Subcutaneous adipose tissue (tissue), 4 donors: ENCODE data around the gene STK39. TPM values are rescaled to one million over a fixed set of nuclear protein-coding genes. Genes with fewer than 3 reads are reported as not detected.

Experiments used
- CTCF ChIP-seq: fragments of 450-650 bp; IDR thresholded peaks from one replicate; pipeline ENCODE4 v1.5.1; 2016; ENCODE audit warnings: low read depth, mild to moderate bottlenecking, control low read depth, antibody characterized with exemption, moderate library complexity
- total RNA-seq, 4 donors: library from RNA; depleted of rRNA; stranded (reverse); fragments of >200 nt; gene quantifications; one replicate each; pipeline ENCODE4 v1.1.0, GENCODE V29; 2016

The STK39 gene
- total RNA-seq, 4 donors from 2014 or later: 40.1 to 68.6 (median 56.5) TPM

- TF ChIP-seq CTCF: no peak
Observed at GRCh38 chr2:168145426-168146310, 101.7 kb downstream of the STK39 start.

DNA sequence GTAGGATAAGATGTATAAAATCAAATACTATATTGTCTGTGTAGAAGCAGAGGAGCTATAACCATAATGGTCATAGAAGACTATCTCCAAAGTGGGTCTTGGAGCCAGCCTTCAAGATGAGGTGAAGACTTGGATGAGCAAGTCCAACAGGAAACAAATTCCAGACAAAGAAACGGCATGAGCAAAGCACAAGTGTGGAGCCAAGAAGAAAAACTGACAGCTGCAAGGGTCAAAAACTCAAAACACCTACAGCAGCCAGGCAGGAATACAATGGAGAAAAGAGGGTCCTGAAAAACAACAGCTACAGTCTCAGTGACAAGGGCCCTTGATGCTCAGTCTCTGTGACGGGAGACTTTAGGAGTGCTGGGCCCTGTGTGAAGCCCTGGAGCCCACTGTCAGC lies 102.4 kb downstream of the STK39 start:
- TF ChIP-seq CTCF: no peak

DNA sequence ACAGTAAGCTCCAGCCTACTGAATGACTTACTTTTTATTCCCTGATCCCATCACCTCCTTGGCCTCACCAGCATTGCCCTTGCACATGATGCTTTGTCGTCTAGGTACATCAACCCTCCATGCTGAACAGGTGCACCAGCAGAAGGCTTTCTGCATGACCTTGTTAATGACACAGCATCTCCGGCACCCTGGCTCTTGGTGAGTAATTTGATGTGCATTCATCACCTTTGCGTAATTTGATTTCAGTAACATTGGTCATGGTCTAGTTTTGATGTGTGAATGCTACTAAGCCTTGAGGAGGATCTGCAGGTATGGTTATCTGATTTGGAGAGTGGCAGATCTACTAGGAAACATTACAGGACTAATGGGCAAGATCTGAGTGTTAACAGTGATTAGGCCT lies 103.6 kb downstream of the STK39 start:
- TF ChIP-seq CTCF: no peak

DNA sequence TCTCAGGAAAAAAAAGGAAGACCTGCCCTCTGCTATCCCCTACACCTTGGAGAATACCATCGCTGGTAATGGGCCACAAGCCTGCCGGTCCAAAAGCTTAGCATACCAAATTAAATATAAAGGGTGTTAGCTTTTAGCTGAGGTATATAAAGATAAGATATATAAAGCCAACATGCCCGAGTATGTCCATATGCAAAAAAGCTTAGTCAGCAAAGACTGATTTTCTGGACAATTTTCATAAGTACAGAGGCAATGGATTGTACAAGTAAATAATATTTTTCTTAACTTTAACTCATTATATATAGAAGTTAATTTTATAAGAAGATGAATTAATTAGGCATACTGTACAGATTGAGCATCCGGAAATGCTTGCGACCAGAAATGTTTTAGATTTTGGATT lies 106.5 kb downstream of the STK39 start:
- TF ChIP-seq CTCF: no peak

DNA sequence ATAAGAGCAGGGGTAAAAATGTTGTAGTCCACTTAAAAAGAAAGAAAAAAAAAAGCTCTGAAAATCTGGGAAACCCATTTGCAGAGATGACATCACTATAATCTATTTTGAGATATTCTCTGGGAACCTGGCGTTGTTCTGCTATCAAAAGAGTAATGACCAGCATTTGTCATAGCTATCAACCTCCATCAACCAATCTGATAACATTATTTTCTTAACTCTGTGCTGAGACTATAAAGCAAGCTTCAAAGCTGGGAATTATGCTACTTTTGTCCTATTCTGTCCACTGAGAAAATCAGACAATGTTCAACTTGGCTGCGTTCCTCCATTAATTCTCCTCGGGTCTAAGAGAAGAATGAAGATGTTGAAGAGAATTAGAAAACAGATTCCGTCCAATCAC lies 107.5 kb downstream of the STK39 start:
- no peak for TF ChIP-seq CTCF

- no peak for TF ChIP-seq CTCF
Observed at GRCh38 chr2:168138901-168139300, 108.5 kb downstream of the STK39 start.

- no peak for TF ChIP-seq CTCF
Observed at GRCh38 chr2:168138374-168138773, 109.0 kb downstream of the STK39 start.
